SK-N-MC (cell line): ENCODE data around the gene SPATA20.

Source experiments
- EZH2 ChIP-seq: fragments of 200-600 bp; sonication (generic); IDR thresholded peaks from one replicate; pipeline ENCODE4 v1.6.1; 2017; ENCODE audit warnings: antibody characterized with exemption
- POLR2AphosphoS5 ChIP-seq: IDR thresholded peaks from 2 replicates; pipeline ENCODE4 v1.6.1; 2012; ENCODE audit warnings: mild to moderate bottlenecking, low read depth, low read length, borderline replicate concordance

GRCh38 chr17:50568659-50569058 is 21.7 kb downstream of the SPATA20 start:
- TF ChIP-seq POLR2AphosphoS5, result no peak
- TF ChIP-seq EZH2, result no peak
